Panc1 (cell line): Measurements from ENCODE around the gene ZNF385C. TPM values are rescaled to one million over a fixed set of nuclear protein-coding genes. Genes with fewer than 3 reads are reported as not detected.

Experiments
- ATAC-seq: fragments of 200-7000 bp; cut with Tn5 transposase; 2 replicates; pipeline ENCODE4 v1.9.1; 2020; ENCODE audit warnings: mild to moderate bottlenecking, moderate library complexity
- BruUV-seq: library from RNA; stranded (reverse); fragments of 400-500 nt; replicated peaks from 2 replicates; lab custom pipeline; 2021; lab: Mats Ljungman, UMichigan
- CTCF ChIA-PET: fragments of 300-600 bp; sonication (Branson Sonifier 250); formaldehyde crosslinking; loops from one replicate; lab custom pipeline; 2022; ENCODE audit warnings: antibody characterized with exemption; lab: Charles Lee
- POLR2A ChIA-PET: fragments of 300-600 bp; sonication (Branson Sonifier 250); formaldehyde crosslinking; loops from one replicate; lab custom pipeline; 2022; ENCODE audit warnings: antibody characterized with exemption; lab: Charles Lee
- DNase-seq: peaks from one replicate; pipeline ENCODE4 v3.0.0-alpha.2; 2010; ENCODE audit warnings: low read depth, low spot score
- H3K27ac ChIP-seq: 2 replicates; pipeline ENCODE4 v1.5.1; 2011; ENCODE audit warnings: mild to moderate bottlenecking, low read length, inconsistent platforms
- H3K27me3 ChIP-seq: fragments of 200-500 bp; sonication (Bioruptor generic); 2 replicates; pipeline ENCODE4 v1.6.0; 2014; ENCODE audit warnings: low read length, inconsistent platforms; ENCODE audit not compliant: control insufficient read depth, insufficient read depth
- H3K36me3 ChIP-seq: fragments of 200-500 bp; sonication (Bioruptor generic); 2 replicates; pipeline ENCODE4 v1.5.1; 2014; ENCODE audit warnings: inconsistent platforms, mild to moderate bottlenecking, low read length, moderate library complexity; ENCODE audit not compliant: control insufficient read depth, insufficient read depth
- H3K4me1 ChIP-seq: 2 replicates; pipeline ENCODE4 v1.5.1; 2011; ENCODE audit warnings: inconsistent platforms, mild to moderate bottlenecking, low read length, moderate library complexity; ENCODE audit not compliant: control insufficient read depth, insufficient read depth
- H3K4me3 ChIP-seq, 2 experiments: 2 replicates each; pipeline ENCODE4 v1.5.1; 2011 to 2012; ENCODE audit warnings: low read depth in 2 of 2, low read length in 2 of 2, mild to moderate bottlenecking in 2 of 2, inconsistent platforms in 1 of 2, moderate library complexity in 1 of 2
- H3K9me3 ChIP-seq: fragments of 200-500 bp; sonication (Bioruptor generic); 2 replicates; pipeline ENCODE4 v1.5.1; 2014; ENCODE audit warnings: low read depth, mild to moderate bottlenecking, inconsistent platforms, low read length, moderate library complexity; ENCODE audit not compliant: control insufficient read depth, insufficient read depth
- CTCF ChIP-seq: fragments of 450-650 bp; IDR thresholded peaks from 2 replicates; pipeline ENCODE4 v1.5.1; 2017; ENCODE audit warnings: mild to moderate bottlenecking
- POLR2AphosphoS5 ChIP-seq: IDR thresholded peaks from 2 replicates; pipeline ENCODE4 v1.6.1; 2012; ENCODE audit warnings: mild to moderate bottlenecking, low read depth, low read length, moderate library complexity
- REST ChIP-seq, 2 experiments: IDR thresholded peaks; 2 replicates each; pipeline ENCODE4 v1.6.1; 2011 to 2012; ENCODE audit warnings: low read depth in 2 of 2, control low read depth in 1 of 2, low read length in 1 of 2, mild to moderate bottlenecking in 1 of 2, moderate library complexity in 1 of 2; ENCODE audit not compliant: insufficient read depth in 1 of 2
- SIN3A ChIP-seq: IDR thresholded peaks from 2 replicates; pipeline ENCODE4 v1.6.1; 2012; ENCODE audit warnings: low read depth, mild to moderate bottlenecking, low read length, moderate library complexity, borderline replicate concordance; ENCODE audit not compliant: insufficient read depth
- TCF7L2 ChIP-seq: IDR thresholded peaks from 2 replicates; pipeline ENCODE4 v1.6.1; 2011; ENCODE audit warnings: mild to moderate bottlenecking, low read depth, low read length, inconsistent platforms
- in situ Hi-C: cut with HindIII; loops from 2 replicates; pipeline ENCODE4 v1.10.0; 2016; ENCODE audit warnings: low sequenced_read_pairs, low pct_unique_long_range_greater_than_20kb
- intact Hi-C: fragments of 100-400 bp; cut with micrococcal nuclease; formaldehyde crosslinking; loops from one replicate; pipeline ENCODE4 v1.10.0; 2022; ENCODE audit not compliant: unreplicated experiment
- total RNA-seq: library from RNA; stranded (reverse); gene quantifications from one replicate; pipeline ENCODE4 v1.2.1, GENCODE V29; 2021; ENCODE audit not compliant: unreplicated experiment

ZNF385C gene
- total RNA-seq, 1 experiment from 2014 or later, result 0.21 TPM

GRCh38 chr17:42000413-42001133 lies 97.7 kb downstream of the ZNF385C start:
- CTCF ChIA-PET, result no interaction called here
- no peak for TF ChIP-seq TCF7L2
- TF ChIP-seq CTCF, result no peak
- no peak for TF ChIP-seq POLR2AphosphoS5
- TF ChIP-seq SIN3A, result no peak
- TF ChIP-seq REST (IDR thresholded peaks at IDR 0.05; ENCODE audit: insufficient read depth in 1 of 2, low read depth in 2 of 2, low read length in 1 of 2), result no peak
- POLR2A ChIA-PET, result no interaction called here
- TSS peak; percentile 13 for BruUV-seq
- no peaks in the 10 kb centered on the region for H3K27me3 ChIP-seq
- in situ Hi-C loops, result no loop called here
- peaks cover 2% of the 10 kb centered on the region; the same call in 1 of the 2 replicates for H3K36me3 ChIP-seq
- no peak overlapping the region for H3K4me3 ChIP-seq
- no peak overlapping the region for H3K27ac ChIP-seq
- no peaks in the 10 kb centered on the region for H3K4me1 ChIP-seq
- H3K9me3 ChIP-seq, result no peaks in the 10 kb centered on the region
- intact Hi-C loops, result no loop called here
- DNase-seq, result no peak
- no peak for ATAC-seq

- in situ Hi-C loops, result no loop called here
- ATAC-seq, result no peak
- H3K27me3 ChIP-seq, result no peaks in the 10 kb centered on the region
- DNase-seq, result no peak
- no TSS peak for BruUV-seq
- no peak overlapping the region for H3K27ac ChIP-seq
- no peak overlapping the region for H3K4me3 ChIP-seq
- intact Hi-C loops, result no loop called here
- H3K36me3 ChIP-seq, result peaks cover 7% of the 10 kb centered on the region; the same call in 1 of the 2 replicates
- no peaks in the 10 kb centered on the region for H3K9me3 ChIP-seq
- no peak for TF ChIP-seq SIN3A
- TF ChIP-seq POLR2AphosphoS5, result no peak
- TF ChIP-seq REST (IDR thresholded peaks at IDR 0.05; ENCODE audit: insufficient read depth in 1 of 2, low read depth in 2 of 2, low read length in 1 of 2), result no peak
- no peak for TF ChIP-seq CTCF
- no peak for TF ChIP-seq TCF7L2
- POLR2A ChIA-PET, result no interaction called here
- no peaks in the 10 kb centered on the region for H3K4me1 ChIP-seq
- CTCF ChIA-PET, result no interaction called here
Measured at GRCh38 chr17:41998497-41998896, 99.8 kb downstream of the ZNF385C start.
